GM12801 (cell line): ENCODE results near the gene ZNF438.

Experiments used
- TF ChIP-seq, protein P1 (sequence below): IDR thresholded peaks from one replicate; pipeline ENCODE4 v1.5.1; 2011; ENCODE audit warnings: control low read depth; ENCODE audit not compliant: insufficient read length; ENCODE audit errors: extremely low read depth

The ZNF438 gene

DNA sequence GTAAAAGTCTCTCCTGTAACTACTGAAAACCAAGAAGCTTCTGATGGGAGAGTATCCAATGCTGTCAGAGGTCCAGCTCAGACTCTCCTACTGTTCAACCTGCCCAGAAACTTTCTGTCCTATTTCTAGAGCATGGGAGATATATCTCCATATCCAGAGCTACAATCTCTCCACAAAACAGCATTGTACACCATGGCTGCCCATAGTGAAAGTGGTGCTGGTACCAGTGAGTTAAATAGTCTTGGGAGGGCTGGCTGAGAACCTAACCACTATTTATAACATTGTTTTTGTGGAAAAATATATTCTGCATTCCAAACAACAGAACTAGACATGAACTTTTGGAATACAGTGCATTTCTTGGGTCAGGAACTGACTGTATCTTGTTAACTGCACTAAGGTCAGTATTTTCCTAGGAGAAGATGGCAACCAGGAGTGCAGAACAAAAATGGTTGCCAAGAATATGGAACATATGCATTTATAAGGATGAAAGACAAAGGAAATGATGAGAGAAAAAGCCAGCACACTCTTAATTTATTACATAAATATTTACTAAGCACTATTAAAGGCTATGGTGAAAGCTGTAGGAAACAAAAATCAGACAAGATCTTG, 91.9 kb downstream of the ZNF438 start:
- TF ChIP-seq, protein P1, sequence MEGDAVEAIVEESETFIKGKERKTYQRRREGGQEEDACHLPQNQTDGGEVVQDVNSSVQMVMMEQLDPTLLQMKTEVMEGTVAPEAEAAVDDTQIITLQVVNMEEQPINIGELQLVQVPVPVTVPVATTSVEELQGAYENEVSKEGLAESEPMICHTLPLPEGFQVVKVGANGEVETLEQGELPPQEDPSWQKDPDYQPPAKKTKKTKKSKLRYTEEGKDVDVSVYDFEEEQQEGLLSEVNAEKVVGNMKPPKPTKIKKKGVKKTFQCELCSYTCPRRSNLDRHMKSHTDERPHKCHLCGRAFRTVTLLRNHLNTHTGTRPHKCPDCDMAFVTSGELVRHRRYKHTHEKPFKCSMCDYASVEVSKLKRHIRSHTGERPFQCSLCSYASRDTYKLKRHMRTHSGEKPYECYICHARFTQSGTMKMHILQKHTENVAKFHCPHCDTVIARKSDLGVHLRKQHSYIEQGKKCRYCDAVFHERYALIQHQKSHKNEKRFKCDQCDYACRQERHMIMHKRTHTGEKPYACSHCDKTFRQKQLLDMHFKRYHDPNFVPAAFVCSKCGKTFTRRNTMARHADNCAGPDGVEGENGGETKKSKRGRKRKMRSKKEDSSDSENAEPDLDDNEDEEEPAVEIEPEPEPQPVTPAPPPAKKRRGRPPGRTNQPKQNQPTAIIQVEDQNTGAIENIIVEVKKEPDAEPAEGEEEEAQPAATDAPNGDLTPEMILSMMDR = no peak

DNA sequence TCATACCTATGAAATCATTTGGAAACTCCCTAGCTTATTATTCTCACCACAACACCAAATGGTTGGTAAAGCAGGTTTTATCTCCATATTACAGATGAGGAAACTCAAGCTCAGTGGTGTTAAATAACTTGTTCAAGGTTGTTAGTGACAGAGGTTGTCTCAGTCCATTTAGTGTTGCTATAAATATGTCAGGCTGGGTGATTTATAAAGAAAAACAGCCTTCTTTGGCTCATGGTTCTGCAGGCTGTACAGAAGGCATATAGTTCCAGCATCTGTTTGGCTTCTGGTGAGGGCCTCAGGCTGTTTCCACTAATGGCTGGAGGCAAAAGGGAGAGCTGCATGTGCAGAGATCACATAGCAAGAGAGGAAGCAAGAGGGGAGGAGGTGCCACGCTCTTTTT, 96.6 kb downstream of the ZNF438 start:
- TF ChIP-seq, protein P1 = no peak

DNA sequence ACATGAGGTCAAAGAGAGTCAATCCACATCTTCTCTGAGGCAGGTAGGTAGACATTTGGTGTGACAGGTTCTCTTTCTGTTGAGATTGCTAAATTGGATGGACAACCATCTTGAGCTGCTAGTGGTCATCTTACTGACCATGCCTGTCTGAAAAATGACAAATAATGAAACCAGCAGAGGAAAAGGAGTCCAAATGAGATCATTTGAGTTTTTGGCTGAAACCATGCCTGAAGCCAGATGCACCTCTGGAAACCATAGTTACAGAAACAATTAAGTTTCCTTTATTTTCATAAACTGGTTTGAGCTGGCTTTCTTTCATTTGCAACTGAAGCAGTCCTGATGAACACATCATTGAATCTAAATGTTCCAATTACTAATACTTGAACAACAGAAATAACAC, 100.6 kb downstream of the ZNF438 start:
- TF ChIP-seq, protein P1 = no peak

DNA sequence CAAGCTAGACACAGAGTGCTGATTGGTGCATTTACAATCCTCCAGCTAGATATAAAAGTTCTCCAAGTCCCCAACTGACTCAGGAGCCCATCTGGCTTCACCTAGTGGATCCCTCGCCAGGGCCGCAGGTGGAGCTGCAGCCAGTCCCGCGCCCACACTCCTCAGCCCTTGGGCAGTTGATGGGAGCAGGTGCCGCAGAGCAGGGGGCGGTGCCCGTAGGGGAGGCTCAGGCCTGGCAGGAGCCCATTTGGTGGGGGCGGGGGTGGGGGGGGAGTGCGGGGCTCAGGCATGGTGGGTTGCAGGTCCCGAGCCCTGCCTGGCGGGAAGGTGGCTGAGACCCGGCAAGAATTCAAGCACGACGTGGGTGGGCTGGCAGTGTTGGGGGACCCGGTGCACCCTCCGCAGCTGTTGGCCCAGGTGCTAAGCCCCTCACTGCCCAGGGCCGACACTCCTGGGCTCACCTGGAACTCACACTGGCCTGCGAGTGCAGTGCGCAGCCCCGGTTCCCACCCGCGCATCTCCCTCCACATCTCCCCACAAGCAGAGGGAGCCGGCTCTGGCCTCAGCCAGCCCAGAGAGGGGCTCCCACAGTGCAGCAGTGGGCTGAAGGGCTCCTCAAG, 101.7 kb downstream of the ZNF438 start:
- TF ChIP-seq, protein P1 = no peak

DNA sequence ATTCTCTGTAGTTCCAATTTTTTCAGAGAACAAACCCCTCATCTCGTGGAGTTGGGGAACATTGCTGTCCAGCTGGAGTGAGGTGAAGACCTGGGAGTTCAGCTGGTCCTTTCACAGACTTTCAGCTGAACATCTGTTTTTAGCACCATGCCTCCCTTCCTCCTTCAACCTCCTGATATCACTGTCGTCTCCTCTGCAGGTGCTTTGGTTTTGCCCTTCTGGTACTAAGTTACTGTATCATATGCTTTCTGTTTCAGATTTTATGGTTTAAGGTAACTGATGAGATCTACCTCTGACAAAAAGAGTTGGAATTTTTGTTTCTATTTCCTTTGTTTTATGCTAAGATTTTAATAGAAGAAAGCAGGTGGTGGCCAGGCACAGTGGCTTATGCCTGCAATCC, 102.9 kb downstream of the ZNF438 start:
- TF ChIP-seq, protein P1 = no peak

DNA sequence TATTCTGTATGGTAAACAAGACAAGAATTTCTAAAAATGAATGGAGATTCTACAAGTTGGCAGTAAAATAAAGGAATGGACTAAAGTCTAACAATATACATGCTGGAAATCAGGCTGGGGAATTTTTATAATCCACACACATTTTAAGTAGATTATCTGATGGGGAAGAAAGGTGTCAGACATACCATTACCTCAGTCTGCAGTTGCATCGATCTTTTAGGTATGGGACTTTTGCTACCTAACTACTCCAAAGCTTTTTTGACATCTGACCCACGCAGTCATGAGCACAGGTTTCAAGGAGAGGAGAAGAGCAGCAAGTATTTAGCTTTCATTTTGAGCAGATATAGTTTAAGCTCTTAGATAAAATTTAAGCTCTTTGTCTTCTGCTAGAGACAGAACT, 113.0 kb downstream of the ZNF438 start:
- TF ChIP-seq, protein P1 = no peak

DNA sequence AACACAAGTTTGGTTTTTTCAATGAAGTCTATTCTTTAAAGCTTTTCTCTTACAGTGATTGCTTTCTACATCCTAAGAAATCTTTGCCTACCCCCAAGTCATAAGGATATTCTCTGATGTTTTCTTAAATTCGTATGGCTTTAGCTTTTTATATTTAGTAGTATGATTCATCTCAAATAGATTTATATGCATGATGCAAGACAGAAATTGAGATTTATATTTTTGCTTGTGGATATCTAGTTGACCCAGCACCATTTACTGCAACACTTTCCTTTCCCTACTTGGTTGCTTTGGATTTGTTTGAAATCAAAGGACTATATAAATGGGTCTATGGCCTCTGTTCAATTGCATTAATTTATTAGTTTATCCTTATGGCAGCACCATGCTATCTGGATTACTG, 113.9 kb downstream of the ZNF438 start:
- TF ChIP-seq, protein P1 = no peak
